NT2/D1 (cell line): ENCODE measurements around the gene HLA-DMB.

ENCODE experiments used
- SUZ12 ChIP-seq: IDR thresholded peaks from 2 replicates; pipeline ENCODE4 v1.6.1; 2011; ENCODE audit not compliant: insufficient read length, insufficient read depth; ENCODE audit errors: extremely low read depth
- YY1 ChIP-seq: IDR thresholded peaks from 2 replicates; pipeline ENCODE4 v1.6.1; 2011; ENCODE audit not compliant: insufficient read length, insufficient read depth
- ZNF274 ChIP-seq: IDR thresholded peaks from 2 replicates; pipeline ENCODE4 v1.6.1; 2011; ENCODE audit warnings: mild to moderate bottlenecking, low read depth, low read length

DNA sequence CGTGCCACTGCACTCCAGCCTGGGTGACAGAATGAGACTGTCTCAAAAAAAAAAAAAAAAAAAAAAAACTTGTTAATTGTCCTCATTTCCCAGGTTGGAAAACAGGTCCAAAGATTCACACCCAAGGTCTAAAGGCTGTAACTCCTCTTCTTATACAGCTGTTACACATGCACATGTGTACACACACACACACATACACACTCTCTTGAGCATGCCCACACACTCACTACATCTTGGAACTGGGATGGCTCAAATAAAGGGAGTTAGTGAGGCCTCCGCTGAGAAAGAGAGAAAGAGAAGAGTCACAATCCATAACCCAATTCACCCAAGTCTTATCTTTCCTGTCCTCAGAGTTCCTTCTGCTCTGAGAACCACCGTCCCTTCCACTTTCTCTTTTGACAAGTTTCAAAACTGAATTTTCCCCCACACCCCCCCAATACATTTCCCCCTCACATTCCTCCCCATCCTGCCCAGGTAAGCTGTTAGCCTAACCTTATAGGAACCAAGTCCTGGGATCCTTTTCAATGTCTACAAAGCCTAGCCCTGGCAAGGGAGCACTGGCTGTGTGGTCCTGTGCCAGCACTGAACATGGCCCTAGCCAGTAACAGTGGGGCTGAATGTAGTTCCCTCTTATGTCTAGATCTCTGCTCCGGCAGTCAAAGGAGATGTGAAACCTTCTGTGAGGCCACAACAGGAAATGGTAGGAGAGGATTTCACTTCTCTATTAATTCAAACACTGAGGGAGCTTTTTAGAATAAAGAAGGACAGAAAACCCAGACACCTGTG lies 3.2 kb upstream of the HLA-DMB start:
- no peak for TF ChIP-seq SUZ12
- no peak for TF ChIP-seq ZNF274
- TF ChIP-seq YY1: no peak
